ENCODE measurements around the gene ANKRD13B.
A peak's percentile ranks its signal among the peaks of the same experiment; 100 is the strongest.

The ANKRD13B gene

DNA sequence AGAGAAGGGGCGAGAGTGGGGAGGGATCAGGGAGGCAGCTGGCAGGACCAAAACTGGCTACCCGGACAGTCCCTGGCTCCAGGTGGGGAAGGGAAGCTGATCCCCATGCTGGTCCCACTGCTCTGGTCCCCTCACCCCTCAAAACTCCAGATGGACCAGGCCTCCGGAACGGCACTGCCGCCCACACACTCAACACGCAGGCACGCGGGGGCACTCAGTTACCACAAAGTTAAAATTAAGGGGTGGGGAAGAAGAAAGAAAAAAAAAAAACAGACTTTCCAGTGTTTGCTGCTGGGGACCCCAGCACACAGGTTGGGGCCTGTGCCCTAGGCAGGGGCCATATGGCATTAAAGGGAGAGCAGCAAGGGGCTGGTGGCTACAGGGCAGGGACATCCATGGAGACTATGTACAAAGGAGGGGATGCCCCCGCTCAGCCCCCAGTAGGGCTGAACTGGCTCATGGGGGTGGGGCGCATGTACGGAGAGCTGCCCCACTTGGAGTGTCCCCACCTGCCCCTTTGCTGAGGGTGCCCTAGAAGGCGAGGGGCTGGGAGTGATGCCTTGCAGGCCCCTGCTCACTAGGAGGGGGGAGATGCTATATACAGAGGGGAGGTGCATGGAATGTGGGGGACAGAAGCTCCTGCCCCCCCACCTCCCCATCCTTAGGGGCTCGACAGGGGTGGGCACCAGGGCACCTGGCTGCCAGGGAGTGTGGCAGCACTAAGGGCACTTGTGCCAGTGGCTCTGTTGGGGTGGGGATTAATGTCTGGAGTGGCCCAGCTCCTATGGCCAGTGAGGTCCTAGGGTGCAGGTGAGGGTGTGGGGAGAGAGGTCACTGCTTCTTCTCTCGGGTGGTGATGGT is 18.8 kb upstream of the ANKRD13B start:
- no peak for DNase-seq (ENCODE audit: extremely low read depth, low read depth)

DNA sequence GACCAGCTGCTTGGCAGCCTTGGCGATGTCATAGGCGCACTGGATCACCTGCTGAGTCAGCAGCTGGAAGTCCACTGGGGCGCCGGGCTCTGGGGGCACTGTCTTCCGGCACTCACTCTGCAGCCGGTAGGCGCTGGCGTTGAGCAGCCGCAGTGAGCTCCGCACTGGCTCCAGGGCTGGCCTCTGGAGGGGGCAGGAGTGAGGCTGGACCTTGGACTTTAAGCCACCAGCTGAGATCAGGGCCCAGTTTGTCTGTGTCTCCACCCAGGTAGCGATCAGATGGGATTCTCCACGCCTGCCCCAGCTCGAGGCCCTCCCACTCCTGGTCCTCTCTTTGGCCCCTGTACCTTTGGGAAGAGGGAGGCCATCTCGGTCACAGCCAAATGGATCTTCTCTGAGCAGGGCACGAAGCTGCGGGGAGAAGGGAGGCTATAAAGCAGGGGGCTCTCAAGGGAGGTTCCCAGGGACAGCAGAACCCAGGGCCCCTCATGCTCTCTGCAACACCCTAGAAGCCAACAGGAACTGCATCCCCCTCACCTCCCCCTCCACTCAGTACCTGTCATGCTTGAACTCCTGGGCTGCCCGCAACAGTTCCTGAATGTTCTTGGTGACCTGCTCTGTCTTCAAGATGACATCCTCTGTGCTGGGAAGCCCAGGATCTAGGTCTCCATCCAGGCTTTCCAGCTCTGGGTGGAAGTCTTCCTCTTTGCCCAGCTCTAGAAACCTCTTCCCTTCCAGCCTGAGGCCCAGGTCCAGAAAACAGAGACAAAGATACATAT is 18.0 kb upstream of the ANKRD13B start:
- DNase-seq (ENCODE audit: extremely low read depth, low read depth): no peak
- TF ChIP-seq, protein P1, sequence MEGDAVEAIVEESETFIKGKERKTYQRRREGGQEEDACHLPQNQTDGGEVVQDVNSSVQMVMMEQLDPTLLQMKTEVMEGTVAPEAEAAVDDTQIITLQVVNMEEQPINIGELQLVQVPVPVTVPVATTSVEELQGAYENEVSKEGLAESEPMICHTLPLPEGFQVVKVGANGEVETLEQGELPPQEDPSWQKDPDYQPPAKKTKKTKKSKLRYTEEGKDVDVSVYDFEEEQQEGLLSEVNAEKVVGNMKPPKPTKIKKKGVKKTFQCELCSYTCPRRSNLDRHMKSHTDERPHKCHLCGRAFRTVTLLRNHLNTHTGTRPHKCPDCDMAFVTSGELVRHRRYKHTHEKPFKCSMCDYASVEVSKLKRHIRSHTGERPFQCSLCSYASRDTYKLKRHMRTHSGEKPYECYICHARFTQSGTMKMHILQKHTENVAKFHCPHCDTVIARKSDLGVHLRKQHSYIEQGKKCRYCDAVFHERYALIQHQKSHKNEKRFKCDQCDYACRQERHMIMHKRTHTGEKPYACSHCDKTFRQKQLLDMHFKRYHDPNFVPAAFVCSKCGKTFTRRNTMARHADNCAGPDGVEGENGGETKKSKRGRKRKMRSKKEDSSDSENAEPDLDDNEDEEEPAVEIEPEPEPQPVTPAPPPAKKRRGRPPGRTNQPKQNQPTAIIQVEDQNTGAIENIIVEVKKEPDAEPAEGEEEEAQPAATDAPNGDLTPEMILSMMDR (IDR thresholded peaks at IDR 0.05; ENCODE audit: low read depth, low read length): no peak

More for the DNA sequence above, 18.8 kb upstream of the ANKRD13B start:
- TF ChIP-seq, protein P1 (IDR thresholded peaks at IDR 0.05; ENCODE audit: low read depth, low read length): no peak

DNA sequence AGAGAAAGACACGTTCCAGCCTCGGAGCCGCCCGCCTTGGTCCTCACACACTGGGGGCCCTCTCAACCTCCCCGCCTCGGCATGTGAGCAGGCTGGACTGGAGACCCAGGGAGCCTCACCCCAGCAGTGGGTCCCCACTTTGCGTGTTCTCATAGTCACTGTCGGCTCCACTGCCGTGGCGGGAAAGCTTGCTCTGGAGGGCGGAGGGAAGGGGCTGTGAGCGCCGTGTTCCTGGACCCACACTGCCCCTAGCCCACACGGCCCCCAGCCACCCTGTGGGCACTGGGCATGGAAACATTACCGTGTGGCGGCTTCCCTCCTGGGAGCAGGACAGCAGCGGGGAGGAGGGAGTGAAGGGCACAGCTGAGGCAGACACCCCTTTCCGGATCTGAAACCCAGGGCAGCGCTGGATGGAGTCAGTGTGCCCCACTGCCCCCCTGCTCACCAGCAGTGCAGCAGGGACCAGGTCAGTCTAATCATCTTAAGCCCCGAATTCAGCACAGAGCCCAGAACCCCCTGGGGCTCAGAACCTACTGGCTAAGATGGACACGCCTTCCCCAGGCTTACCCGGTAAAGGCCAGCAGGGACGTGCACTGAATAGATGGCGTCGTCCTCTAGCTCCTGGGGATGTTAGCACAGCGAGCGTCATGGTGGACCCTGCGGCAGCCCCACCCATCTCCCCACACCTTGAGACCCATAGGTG is 17.3 kb upstream of the ANKRD13B start:
- DNase-seq (ENCODE audit: extremely low read depth, low read depth): no peak
- TF ChIP-seq, protein P1 (IDR thresholded peaks at IDR 0.05; ENCODE audit: low read depth, low read length): no peak

DNA sequence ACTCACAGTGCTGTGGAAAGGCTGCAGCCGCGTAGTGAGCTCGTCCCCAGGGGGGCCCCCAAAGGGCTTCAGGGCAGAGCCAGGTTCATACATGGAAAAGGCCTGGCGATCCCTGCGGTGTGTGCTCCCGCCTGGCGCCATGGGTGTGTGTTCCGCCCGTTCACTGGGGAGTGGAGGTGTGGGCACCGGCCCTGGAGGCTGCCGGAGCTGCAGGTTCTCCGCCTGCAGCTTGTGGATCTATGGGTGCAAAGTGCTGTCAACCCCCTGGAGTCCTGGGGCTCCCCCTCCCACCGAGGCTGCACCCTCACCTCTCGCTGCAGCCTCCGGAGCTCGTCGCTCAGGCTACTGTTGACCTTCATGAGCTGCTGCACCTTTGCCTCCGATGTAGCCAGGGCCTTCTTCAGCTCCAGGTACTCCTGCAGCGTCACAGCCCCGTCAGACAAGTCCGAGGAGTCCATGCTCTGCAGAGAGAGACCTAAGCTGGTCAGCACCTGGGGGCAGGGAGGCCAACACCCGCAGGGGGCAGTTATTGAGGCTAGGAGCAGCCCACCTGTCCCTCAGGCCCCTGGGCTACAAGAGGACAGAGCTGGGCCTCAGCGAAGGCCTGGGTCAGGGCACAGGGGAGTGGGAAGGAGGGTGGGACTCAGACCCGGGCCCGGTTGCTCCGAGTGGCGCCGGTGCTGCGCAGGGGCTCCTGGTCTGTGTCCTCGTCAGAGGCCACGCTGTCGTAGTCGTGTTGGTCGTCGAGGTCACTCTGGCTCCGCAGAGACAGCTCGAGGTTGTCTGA is 16.5 kb upstream of the ANKRD13B start:
- TF ChIP-seq, protein P1 (IDR thresholded peaks at IDR 0.05; ENCODE audit: low read depth, low read length): no peak
- no peak for DNase-seq (ENCODE audit: extremely low read depth, low read depth)

DNA sequence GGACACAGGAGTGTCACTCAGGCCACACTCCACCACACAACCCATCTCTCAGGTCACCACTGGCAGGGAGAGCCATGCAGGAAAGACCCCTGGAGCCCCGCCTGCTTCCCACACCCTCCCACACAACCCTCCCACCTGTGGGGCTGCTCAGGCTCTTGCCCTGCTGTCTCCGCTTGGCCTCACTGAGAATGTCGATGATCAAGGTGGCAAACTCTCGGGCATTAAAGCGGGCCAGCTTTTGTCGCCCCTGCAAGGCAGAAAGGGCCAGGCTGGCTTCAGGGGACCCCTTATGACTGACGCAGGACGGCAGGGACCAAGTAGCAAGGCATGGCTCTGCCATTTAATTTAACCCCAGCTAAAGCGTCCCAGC is 15.9 kb upstream of the ANKRD13B start:
- no peak for DNase-seq (ENCODE audit: extremely low read depth, low read depth)
- TF ChIP-seq, protein P1 (IDR thresholded peaks at IDR 0.05; ENCODE audit: low read depth, low read length): no peak

DNA sequence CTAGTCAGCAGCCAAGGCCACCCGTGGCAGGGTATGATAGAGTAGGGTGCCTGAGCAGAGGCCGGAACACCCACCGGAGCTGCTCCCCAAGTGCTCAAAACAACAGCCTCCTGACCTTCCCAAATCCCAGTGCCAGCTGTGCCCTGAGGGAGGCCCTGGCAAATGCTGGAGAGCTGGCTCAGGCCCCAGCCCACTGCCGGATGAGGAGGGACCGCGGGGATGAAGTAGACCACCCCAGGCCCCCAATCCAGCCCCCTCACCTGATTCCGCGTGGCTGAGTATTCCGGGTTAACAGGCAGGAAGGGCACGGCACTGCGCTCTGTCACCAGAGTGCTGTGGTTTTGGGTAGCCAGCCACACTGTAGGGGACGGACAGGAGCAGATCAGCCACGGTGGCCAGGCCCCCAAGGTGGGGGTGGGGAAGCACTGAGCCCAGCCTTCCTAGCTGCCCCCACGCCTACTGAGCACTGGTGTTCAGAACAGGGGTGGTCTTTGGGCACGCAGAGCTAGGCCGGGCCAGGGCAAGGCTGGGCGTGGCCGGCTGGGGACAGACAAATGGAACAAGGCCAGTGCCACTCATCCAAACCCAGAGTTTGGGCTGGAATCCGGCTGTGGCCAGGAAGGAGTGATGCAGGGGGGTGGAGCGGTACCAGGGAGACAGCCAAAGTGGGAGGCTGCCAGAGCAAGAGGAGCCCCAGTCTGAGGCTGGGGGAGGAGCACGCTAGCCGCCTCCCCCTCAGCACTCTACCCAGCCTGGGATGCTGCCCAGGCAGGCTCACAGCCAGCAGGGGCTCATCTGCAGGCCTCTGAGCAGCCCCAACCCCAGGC is 15.3 kb upstream of the ANKRD13B start:
- peak; percentile 52 for DNase-seq (ENCODE audit: extremely low read depth, low read depth)
- TF ChIP-seq, protein P1 (IDR thresholded peaks at IDR 0.05; ENCODE audit: low read depth, low read length): no peak

All from AG09319 (cell line).